Measurements from ENCODE around the gene IFNAR1.
A peak's percentile ranks its signal among the peaks of the same experiment; 100 is the strongest.

IFNAR1 gene

DNA sequence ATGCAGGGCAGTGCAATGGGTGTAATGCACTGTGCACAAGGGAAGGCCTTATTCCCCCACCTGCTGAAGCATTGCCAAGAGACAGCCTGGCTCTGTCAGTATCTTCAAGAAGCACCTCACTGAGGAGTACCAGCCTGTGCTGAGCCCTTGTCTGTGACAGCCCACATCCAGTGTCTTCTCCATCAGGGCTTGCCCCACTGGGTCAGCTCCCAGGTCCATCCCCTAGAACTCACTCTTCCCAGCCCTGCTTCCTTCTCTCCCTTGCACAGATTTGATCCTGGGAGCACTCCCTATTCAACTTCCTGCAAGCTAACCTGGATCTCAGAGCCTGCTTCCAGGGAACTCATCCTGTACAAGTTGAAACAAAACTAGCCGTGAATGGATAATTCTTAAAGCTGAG, 44.8 kb downstream of the IFNAR1 start:
- no peak overlapping the region for H3K27ac ChIP-seq
- TF ChIP-seq, protein P1, sequence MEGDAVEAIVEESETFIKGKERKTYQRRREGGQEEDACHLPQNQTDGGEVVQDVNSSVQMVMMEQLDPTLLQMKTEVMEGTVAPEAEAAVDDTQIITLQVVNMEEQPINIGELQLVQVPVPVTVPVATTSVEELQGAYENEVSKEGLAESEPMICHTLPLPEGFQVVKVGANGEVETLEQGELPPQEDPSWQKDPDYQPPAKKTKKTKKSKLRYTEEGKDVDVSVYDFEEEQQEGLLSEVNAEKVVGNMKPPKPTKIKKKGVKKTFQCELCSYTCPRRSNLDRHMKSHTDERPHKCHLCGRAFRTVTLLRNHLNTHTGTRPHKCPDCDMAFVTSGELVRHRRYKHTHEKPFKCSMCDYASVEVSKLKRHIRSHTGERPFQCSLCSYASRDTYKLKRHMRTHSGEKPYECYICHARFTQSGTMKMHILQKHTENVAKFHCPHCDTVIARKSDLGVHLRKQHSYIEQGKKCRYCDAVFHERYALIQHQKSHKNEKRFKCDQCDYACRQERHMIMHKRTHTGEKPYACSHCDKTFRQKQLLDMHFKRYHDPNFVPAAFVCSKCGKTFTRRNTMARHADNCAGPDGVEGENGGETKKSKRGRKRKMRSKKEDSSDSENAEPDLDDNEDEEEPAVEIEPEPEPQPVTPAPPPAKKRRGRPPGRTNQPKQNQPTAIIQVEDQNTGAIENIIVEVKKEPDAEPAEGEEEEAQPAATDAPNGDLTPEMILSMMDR (conservative IDR thresholded peaks at IDR 0.05), result no peak
- TF ChIP-seq ZFX (IDR thresholded peaks at IDR 0.05), result no peak

DNA sequence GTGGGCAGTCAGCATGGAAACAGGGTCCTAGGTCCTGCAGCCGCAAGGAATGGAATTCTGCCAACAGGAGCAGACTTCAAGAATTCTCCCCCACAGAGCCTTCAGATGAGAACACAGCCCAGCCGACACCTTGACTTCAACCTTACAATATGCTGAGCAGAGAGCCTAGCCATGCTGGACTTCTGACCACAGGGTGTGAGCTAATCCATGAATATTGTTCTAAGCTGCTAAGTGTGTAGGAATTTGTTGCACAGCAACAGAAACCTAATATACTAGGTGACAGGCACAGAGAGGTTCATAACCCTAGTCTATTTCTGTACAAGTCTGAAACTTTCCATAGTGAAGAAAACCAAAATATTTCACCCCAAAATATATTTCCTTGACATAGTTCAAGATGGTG, 45.5 kb downstream of the IFNAR1 start:
- H3K27ac ChIP-seq, result no peak overlapping the region
- TF ChIP-seq ZFX (IDR thresholded peaks at IDR 0.05), result no peak
- TF ChIP-seq, protein P1 (conservative IDR thresholded peaks at IDR 0.05), result no peak

DNA sequence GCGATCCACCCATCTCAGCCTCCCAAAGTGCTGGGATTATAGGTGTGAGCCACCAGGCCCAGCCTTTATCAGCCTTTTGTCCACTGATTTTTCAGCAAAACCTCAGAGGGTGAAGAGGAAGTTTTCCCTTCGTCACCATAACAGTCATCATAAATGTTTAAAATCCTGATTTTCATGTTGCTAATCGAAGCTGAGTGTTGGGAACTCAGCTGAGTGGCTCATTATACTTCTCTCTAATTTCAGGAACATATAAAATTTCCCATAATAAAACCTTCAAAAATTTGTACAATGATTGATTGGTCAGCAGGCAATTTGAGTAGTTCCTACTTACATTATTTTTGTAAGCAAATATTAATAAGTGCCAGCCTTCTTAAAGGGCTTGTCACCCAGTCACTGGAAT, 46.6 kb downstream of the IFNAR1 start:
- no peak overlapping the region for H3K27ac ChIP-seq
- TF ChIP-seq ZFX (IDR thresholded peaks at IDR 0.05), result no peak
- TF ChIP-seq, protein P1 (conservative IDR thresholded peaks at IDR 0.05), result no peak

DNA sequence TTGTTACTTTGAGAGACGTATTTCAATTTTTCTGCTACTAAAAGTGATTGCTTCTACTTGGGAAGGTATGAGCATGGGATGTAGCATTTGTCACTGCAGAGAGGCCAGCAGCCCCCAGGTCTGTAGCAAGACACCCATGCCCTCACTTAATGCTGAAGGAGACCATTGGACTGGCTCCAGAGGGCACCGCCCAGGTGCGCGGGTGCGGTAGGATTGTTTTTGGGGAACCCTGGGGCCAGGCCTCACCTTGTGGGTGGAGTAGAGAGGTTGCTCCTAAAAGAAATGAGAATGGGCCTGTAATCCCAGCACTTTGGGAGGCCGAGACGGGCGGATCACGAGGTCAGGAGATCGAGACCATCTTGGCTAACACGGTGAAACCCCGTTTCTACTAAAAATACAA, 47.8 kb downstream of the IFNAR1 start:
- peak overlapping the region; percentile 78; the same call in 1 of the 2 replicates for H3K27ac ChIP-seq
- TF ChIP-seq, protein P1 (conservative IDR thresholded peaks at IDR 0.05), result no peak
- no peak for TF ChIP-seq ZFX (IDR thresholded peaks at IDR 0.05)

- TF ChIP-seq, protein P1 (conservative IDR thresholded peaks at IDR 0.05), result no peak
- no peak for TF ChIP-seq ZFX (IDR thresholded peaks at IDR 0.05)
- H3K27ac ChIP-seq, result peak overlapping the region; percentile 78
Measured at GRCh38 chr21:33373451-33373850, 48.7 kb downstream of the IFNAR1 start.

DNA sequence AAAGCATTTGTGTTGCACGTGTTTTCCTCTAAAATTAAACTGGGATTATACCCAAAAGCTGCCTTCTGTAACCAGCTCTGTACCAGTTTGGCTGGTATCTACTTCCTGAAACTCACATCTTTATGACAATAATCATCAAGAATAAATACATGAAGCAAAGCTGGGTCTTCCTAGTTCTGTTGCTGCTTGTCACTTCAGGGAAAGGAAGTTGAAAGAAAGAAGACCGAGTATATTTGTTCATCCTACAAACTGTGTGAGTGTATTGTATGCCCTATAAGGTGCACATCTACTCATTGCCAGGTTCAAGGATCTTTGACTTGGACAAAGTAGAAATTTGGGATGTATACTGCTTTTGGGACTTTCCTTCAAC, 49.3 kb downstream of the IFNAR1 start:
- TF ChIP-seq ZFX (IDR thresholded peaks at IDR 0.05), result no peak
- TF ChIP-seq, protein P1 (conservative IDR thresholded peaks at IDR 0.05), result no peak
- H3K27ac ChIP-seq, result peak overlapping the region; percentile 78; the same call in 1 of the 2 replicates

GRCh38 chr21:33374450-33375096, 49.8 kb downstream of the IFNAR1 start:
- peak overlapping the region; percentile 48; the same call in 1 of the 2 replicates for H3K27ac ChIP-seq
- no peak for TF ChIP-seq ZFX (IDR thresholded peaks at IDR 0.05)
- TF ChIP-seq, protein P1 (conservative IDR thresholded peaks at IDR 0.05), result peak; percentile 82

Data from C4-2B (cell line).